Dendritic cell treated with granulocyte-macrophage colony-stimulating factor and Interleukin-4, amounts not matched to agents 40 ng/mL and 50 ng/mL, for 4 days (primary cell): ENCODE measurements around the gene ZRANB3.
"Not testable (repeated sequence)": the region's sequence is repeated elsewhere in the genome, so short reads cannot be mapped to it uniquely, and the experiment has no call there.

Source experiments
- H3K27ac Mint-ChIP-seq: one replicate; pipeline ENCODE4 v1.8.0; 2022; ENCODE audit warnings: mild to moderate bottlenecking, mixed read lengths
- H3K27me3 Mint-ChIP-seq: one replicate; pipeline ENCODE4 v1.8.0; 2022; ENCODE audit warnings: mild to moderate bottlenecking, mixed read lengths
- H3K36me3 Mint-ChIP-seq: one replicate; pipeline ENCODE4 v1.8.0; 2022; ENCODE audit warnings: low read depth, mixed read lengths
- H3K4me1 Mint-ChIP-seq: one replicate; pipeline ENCODE4 v1.8.0; 2022; ENCODE audit warnings: low read depth, mixed read lengths
- H3K4me3 Mint-ChIP-seq: one replicate; pipeline ENCODE4 v1.8.0; 2022; ENCODE audit warnings: mild to moderate bottlenecking, moderate library complexity, mixed read lengths
- H3K9me3 Mint-ChIP-seq: one replicate; pipeline ENCODE4 v1.8.0; 2022; ENCODE audit warnings: mixed read lengths
- intact Hi-C: fragments of 100-400 bp; cut with micrococcal nuclease; formaldehyde crosslinking; loops from one replicate; pipeline ENCODE4 v1.15.0; 2022

ZRANB3 gene

GRCh38 chr2:135124924-135125886 lies 405.8 kb downstream of the ZRANB3 start:
- no peaks in the 10 kb centered on the region for H3K9me3 Mint-ChIP-seq
- H3K4me1 Mint-ChIP-seq: no peaks in the 10 kb centered on the region
- H3K36me3 Mint-ChIP-seq: peaks cover 82% of the 10 kb centered on the region
- H3K4me3 Mint-ChIP-seq: no peak overlapping the region
- H3K27me3 Mint-ChIP-seq: no peaks in the 10 kb centered on the region
- intact Hi-C loops: no loop called here
- H3K27ac Mint-ChIP-seq: no peak overlapping the region

GRCh38 chr2:135121658-135122039 lies 409.4 kb downstream of the ZRANB3 start:
- Mint-ChIP-seq H3K9me3 (peaks cover 26% of the 10 kb centered on the region), H3K36me3 (peaks cover 77% of the 10 kb centered on the region)
- H3K4me3 Mint-ChIP-seq, H3K27ac Mint-ChIP-seq, H3K4me1 Mint-ChIP-seq, intact Hi-C loops, H3K27me3 Mint-ChIP-seq: not testable (repeated sequence)

GRCh38 chr2:135121016-135121657 lies 409.9 kb downstream of the ZRANB3 start:
- intact Hi-C loops: no loop called here
- peaks cover 26% of the 10 kb centered on the region for H3K9me3 Mint-ChIP-seq
- H3K36me3 Mint-ChIP-seq: peaks cover 73% of the 10 kb centered on the region
- no peak overlapping the region for H3K4me3 Mint-ChIP-seq
- H3K27ac Mint-ChIP-seq: no peak overlapping the region
- H3K27me3 Mint-ChIP-seq: no peaks in the 10 kb centered on the region
- no peaks in the 10 kb centered on the region for H3K4me1 Mint-ChIP-seq

- Mint-ChIP-seq H3K27me3 (no peaks in the 10 kb centered on the region), H3K4me1 (no peaks in the 10 kb centered on the region), H3K4me3 (no peak overlapping the region), H3K27ac (no peak overlapping the region), H3K9me3 (peaks cover 26% of the 10 kb centered on the region), H3K36me3 (peaks cover 74% of the 10 kb centered on the region)
- intact Hi-C loops: loop anchor here (5.0 kb wide), 1 partner anchor 67 kb away; the partner anchor contains the start of gene RAB3GAP1
These were observed 411.4 kb downstream of the ZRANB3 start for GRCh38 chr2:135119582-135119981.

- H3K27ac Mint-ChIP-seq: no peak overlapping the region
- H3K36me3 Mint-ChIP-seq: peaks cover 75% of the 10 kb centered on the region
- H3K4me1 Mint-ChIP-seq: no peaks in the 10 kb centered on the region
- intact Hi-C loops: no loop called here
- H3K4me3 Mint-ChIP-seq: no peak overlapping the region
- no peaks in the 10 kb centered on the region for H3K27me3 Mint-ChIP-seq
- peaks cover 15% of the 10 kb centered on the region for H3K9me3 Mint-ChIP-seq
These were observed 417.7 kb downstream of the ZRANB3 start for GRCh38 chr2:135113322-135113721.

GRCh38 chr2:135105513-135106316 lies 425.3 kb downstream of the ZRANB3 start:
- Mint-ChIP-seq H3K9me3 (peaks cover 33% of the 10 kb centered on the region), H3K36me3 (peaks cover 80% of the 10 kb centered on the region)
- H3K27ac Mint-ChIP-seq, H3K27me3 Mint-ChIP-seq, intact Hi-C loops, H3K4me1 Mint-ChIP-seq, H3K4me3 Mint-ChIP-seq: not testable (repeated sequence)

- intact Hi-C loops: no loop called here
- peaks cover 84% of the 10 kb centered on the region for H3K36me3 Mint-ChIP-seq
- H3K9me3 Mint-ChIP-seq: peaks cover 33% of the 10 kb centered on the region
- H3K4me1 Mint-ChIP-seq: no peaks in the 10 kb centered on the region
- no peaks in the 10 kb centered on the region for H3K27me3 Mint-ChIP-seq
- no peak overlapping the region for H3K27ac Mint-ChIP-seq
- no peak overlapping the region for H3K4me3 Mint-ChIP-seq
These were observed 427.2 kb downstream of the ZRANB3 start for GRCh38 chr2:135103843-135104242.

GRCh38 chr2:135099802-135100483 lies 431.1 kb downstream of the ZRANB3 start:
- Mint-ChIP-seq H3K36me3 (peaks cover 73% of the 10 kb centered on the region), H3K9me3 (peaks cover 27% of the 10 kb centered on the region), H3K27ac (no peak overlapping the region), H3K4me1 (no peaks in the 10 kb centered on the region), H3K4me3 (no peak overlapping the region), H3K27me3 (no peaks in the 10 kb centered on the region)
- intact Hi-C loops: no loop called here

GRCh38 chr2:135097532-135098231 lies 433.3 kb downstream of the ZRANB3 start:
- Mint-ChIP-seq H3K27me3 (no peaks in the 10 kb centered on the region), H3K9me3 (peaks cover 18% of the 10 kb centered on the region), H3K4me3 (no peak overlapping the region), H3K27ac (no peak overlapping the region), H3K36me3 (peaks cover 72% of the 10 kb centered on the region), H3K4me1 (no peaks in the 10 kb centered on the region)
- intact Hi-C loops: no loop called here

GRCh38 chr2:135096665-135097446 lies 434.2 kb downstream of the ZRANB3 start:
- Mint-ChIP-seq H3K9me3 (peaks cover 13% of the 10 kb centered on the region), H3K4me1 (no peaks in the 10 kb centered on the region), H3K4me3 (no peak overlapping the region), H3K27ac (no peak overlapping the region), H3K36me3 (peaks cover 73% of the 10 kb centered on the region), H3K27me3 (no peaks in the 10 kb centered on the region)
- intact Hi-C loops: no loop called here

GRCh38 chr2:135095591-135095990 lies 435.4 kb downstream of the ZRANB3 start:
- no peaks in the 10 kb centered on the region for H3K27me3 Mint-ChIP-seq
- H3K36me3 Mint-ChIP-seq: peaks cover 71% of the 10 kb centered on the region
- H3K27ac Mint-ChIP-seq: no peak overlapping the region
- H3K4me1 Mint-ChIP-seq: no peaks in the 10 kb centered on the region
- intact Hi-C loops: no loop called here
- H3K4me3 Mint-ChIP-seq: no peak overlapping the region
- peaks cover 9% of the 10 kb centered on the region for H3K9me3 Mint-ChIP-seq

- H3K4me3 Mint-ChIP-seq: no peak overlapping the region
- intact Hi-C loops: no loop called here
- peaks cover 66% of the 10 kb centered on the region for H3K36me3 Mint-ChIP-seq
- H3K27ac Mint-ChIP-seq: no peak overlapping the region
- no peaks in the 10 kb centered on the region for H3K4me1 Mint-ChIP-seq
- H3K27me3 Mint-ChIP-seq: no peaks in the 10 kb centered on the region
- H3K9me3 Mint-ChIP-seq: peaks cover 9% of the 10 kb centered on the region
These were observed 436.5 kb downstream of the ZRANB3 start for GRCh38 chr2:135094508-135094907.
